Right lobe of liver (tissue), 4 donors: ENCODE measurements around the gene DPAGT1.

Experiments
- CTCF ChIP-seq, 4 donors: fragments of 200-600 bp in 3 of 4; fragments of 450-650 bp in 1 of 4; IDR thresholded peaks; one replicate each; pipeline versions ENCODE4 v1.5.1 to v1.8.0; 2016 to 2022; ENCODE audit warnings: antibody characterized with exemption in 4 of 4, mild to moderate bottlenecking in 2 of 4
- POLR2A ChIP-seq: fragments of 450-650 bp; IDR thresholded peaks from one replicate; pipeline ENCODE4 v1.6.1; 2017; ENCODE audit warnings: antibody characterized with exemption, mild to moderate bottlenecking
- donor health status: DM: no; HTN: no; CAD: no.
- donor health status: DM: no; HTN: no; CAD: no.
- donor health status: DM: no; HTN: yes; CAD: no.

- TF ChIP-seq CTCF (IDR thresholded peaks at IDR 0.05) (no peak), POLR2A (no peak)
Observed at GRCh38 chr11:119092880-119093842, 8.5 kb downstream of the DPAGT1 start.
